ENCODE results near the gene BCR.

BCR gene

DNA sequence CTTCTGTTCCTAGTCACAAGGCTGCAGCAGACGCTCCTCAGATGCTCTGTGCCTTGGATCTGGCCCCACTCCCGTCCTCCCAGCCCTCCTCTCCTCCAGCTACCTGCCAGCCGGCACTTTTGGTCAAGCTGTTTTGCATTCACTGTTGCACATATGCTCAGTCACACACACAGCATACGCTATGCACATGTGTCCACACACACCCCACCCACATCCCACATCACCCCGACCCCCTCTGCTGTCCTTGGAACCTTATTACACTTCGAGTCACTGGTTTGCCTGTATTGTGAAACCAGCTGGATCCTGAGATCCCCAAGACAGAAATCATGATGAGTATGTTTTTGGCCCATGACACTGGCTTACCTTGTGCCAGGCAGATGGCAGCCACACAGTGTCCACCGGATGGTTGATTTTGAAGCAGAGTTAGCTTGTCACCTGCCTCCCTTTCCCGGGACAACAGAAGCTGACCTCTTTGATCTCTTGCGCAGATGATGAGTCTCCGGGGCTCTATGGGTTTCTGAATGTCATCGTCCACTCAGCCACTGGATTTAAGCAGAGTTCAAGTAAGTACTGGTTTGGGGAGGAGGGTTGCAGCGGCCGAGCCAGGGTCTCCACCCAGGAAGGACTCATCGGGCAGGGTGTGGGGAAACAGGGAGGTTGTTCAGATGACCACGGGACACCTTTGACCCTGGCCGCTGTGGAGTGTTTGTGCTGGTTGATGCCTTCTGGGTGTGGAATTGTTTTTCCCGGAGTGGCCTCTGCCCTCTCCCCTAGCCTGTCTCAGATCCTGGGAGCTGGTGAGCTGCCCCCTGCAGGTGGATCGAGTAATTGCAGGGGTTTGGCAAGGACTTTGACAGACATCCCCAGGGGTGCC, 109.8 kb downstream of the BCR start:
- Histone ChIP-seq H3K9me3 (ENCODE audit: control insufficient read depth, low read depth, low read length) (no peaks in the 10 kb centered on the region), H3K36me3 (ENCODE audit: control insufficient read depth, low read depth, low read length) (peaks cover 69% of the 10 kb centered on the region), H3K9ac (ENCODE audit: low read length) (no peak overlapping the region), H3K27me3 (ENCODE audit: control insufficient read depth, insufficient read depth, low read length) (no peaks in the 10 kb centered on the region), H3K4me1 (ENCODE audit: control insufficient read depth, low read depth, low read length) (no peaks in the 10 kb centered on the region), H3K4me3 (ENCODE audit: low read length) (no peak overlapping the region), H3K27ac (ENCODE audit: low read length) (no peak overlapping the region)

DNA sequence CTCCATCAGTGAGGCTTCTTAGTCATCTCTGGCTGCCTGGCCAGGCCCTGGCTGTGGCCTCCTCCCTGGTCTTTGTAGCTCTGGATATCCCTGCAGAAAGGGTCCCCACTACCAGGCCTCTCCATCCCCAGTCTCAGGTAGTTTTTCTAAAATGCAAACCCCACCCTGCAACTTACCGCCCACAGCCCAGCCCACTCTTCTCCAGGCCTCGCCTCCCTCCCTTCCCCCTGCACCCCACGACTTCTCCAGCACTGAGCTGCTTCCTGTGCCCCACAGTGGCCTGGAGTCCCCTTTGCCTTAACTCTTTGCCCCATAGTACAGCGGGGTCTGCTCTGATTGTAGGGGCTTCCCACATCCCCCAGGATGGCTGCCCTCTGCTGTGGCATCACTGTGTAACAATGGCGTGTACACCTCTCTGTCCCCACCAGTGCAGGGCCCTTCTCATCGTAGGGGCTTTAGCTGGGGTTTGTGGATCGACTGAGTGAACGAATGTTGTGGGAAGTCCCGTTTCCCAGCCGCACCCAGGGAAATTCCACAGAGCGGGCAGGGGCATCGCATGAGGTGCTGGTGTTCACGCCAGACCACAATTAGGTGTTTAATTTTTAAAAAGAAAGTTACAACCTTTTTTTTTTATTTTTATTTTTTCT, 111.6 kb downstream of the BCR start:
- no peaks in the 10 kb centered on the region for H3K4me1 ChIP-seq (ENCODE audit: control insufficient read depth, low read depth, low read length)
- no peak overlapping the region for H3K4me3 ChIP-seq (ENCODE audit: low read length)
- H3K9me3 ChIP-seq (ENCODE audit: control insufficient read depth, low read depth, low read length) = no peaks in the 10 kb centered on the region
- no peaks in the 10 kb centered on the region for H3K27me3 ChIP-seq (ENCODE audit: control insufficient read depth, insufficient read depth, low read length)
- H3K36me3 ChIP-seq (ENCODE audit: control insufficient read depth, low read depth, low read length) = peaks cover 66% of the 10 kb centered on the region
- no peak overlapping the region for H3K9ac ChIP-seq (ENCODE audit: low read length)
- H3K27ac ChIP-seq (ENCODE audit: low read length) = no peak overlapping the region

DNA sequence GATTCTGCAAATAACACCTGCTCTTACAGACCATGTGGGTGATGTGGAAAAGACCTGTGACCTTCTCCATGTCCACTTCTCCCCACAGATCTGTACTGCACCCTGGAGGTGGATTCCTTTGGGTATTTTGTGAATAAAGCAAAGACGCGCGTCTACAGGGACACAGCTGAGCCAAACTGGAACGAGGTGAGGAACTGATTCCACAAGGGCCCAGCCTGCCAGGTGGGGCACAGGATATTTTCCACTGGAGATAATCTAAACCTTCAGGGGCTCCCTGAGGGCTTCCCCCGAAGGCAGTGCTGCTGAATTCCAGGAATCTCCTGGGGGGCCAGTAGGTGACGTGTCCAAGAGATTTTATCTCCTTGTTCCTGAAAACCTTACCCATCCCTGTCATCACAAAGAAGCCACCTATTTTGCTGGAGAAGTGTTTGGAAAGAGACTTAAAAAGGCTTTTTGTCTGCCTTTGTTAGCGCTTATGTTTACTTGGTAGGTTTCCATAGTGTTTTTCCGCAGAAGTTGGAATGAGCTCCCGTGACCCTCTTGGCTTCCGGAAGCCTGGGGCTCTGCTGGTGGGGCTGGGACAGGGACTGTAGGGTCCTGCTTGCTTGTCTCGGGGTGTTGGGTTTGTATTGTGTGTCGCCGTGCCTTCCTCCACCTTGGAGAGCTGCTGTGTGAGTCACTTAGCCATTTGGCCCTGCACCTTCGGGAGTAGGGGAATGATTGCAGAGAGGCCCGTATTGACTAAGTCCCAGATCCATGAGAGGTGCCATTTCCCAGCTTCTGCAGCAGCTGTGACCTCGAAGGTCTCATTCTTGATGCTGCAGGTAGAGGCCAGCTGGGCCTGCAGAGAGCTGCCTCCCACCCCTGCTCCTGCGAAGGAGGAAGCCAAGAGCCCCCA, 112.4 kb downstream of the BCR start:
- H3K9me3 ChIP-seq (ENCODE audit: control insufficient read depth, low read depth, low read length) = no peaks in the 10 kb centered on the region
- H3K4me3 ChIP-seq (ENCODE audit: low read length) = no peak overlapping the region
- no peaks in the 10 kb centered on the region for H3K4me1 ChIP-seq (ENCODE audit: control insufficient read depth, low read depth, low read length)
- no peaks in the 10 kb centered on the region for H3K27me3 ChIP-seq (ENCODE audit: control insufficient read depth, insufficient read depth, low read length)
- H3K27ac ChIP-seq (ENCODE audit: low read length) = no peak overlapping the region
- no peak overlapping the region for H3K9ac ChIP-seq (ENCODE audit: low read length)
- peaks cover 68% of the 10 kb centered on the region for H3K36me3 ChIP-seq (ENCODE audit: control insufficient read depth, low read depth, low read length)

DNA sequence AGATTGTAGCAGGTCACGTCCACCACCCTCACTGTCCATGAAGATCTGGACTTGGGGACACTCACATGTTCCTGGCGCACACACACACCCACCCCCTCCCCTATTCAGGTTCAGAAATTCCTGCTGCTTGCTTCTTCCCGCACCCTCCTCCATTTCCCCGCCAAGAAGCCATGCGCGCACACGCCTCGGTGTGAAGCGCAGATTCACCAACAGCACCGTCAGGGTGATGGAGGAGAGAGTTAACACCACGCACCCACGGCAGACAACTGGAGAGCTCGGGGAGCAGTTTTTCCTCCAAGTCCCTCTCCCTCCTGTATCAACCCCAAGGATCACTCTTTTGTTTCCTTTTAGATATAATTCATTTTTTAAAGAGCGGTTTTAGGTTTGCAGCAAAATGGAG, 113.4 kb downstream of the BCR start:
- Histone ChIP-seq H3K27ac (ENCODE audit: low read length) (no peak overlapping the region), H3K27me3 (ENCODE audit: control insufficient read depth, insufficient read depth, low read length) (no peaks in the 10 kb centered on the region), H3K9me3 (ENCODE audit: control insufficient read depth, low read depth, low read length) (no peaks in the 10 kb centered on the region), H3K36me3 (ENCODE audit: control insufficient read depth, low read depth, low read length) (peaks cover 69% of the 10 kb centered on the region), H3K4me1 (ENCODE audit: control insufficient read depth, low read depth, low read length) (no peaks in the 10 kb centered on the region), H3K9ac (ENCODE audit: low read length) (no peak overlapping the region), H3K4me3 (ENCODE audit: low read length) (no peak overlapping the region)

DNA sequence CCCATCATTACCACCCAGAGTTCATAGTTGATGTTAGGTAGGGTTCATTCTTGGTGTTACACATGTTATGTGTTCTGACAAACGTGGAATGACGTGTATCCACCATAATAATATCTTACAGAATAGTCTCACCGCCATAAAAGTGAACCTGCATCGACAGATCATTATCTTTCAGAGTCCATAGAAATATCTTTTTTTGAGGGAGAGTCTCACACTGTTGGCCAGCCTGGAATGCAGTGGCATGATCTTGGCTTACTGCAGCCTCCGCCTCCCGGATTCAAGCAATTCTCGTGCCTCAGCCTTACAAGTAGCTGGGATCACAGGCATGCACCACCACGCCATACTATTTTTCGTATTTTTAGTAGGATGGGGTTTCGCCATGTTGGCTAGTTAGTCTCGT, 113.9 kb downstream of the BCR start:
- peaks cover 68% of the 10 kb centered on the region for H3K36me3 ChIP-seq (ENCODE audit: control insufficient read depth, low read depth, low read length)
- no peaks in the 10 kb centered on the region for H3K27me3 ChIP-seq (ENCODE audit: control insufficient read depth, insufficient read depth, low read length)
- H3K4me3 ChIP-seq (ENCODE audit: low read length) = no peak overlapping the region
- no peaks in the 10 kb centered on the region for H3K9me3 ChIP-seq (ENCODE audit: control insufficient read depth, low read depth, low read length)
- H3K27ac ChIP-seq (ENCODE audit: low read length) = no peak overlapping the region
- H3K9ac ChIP-seq (ENCODE audit: low read length) = no peak overlapping the region
- no peaks in the 10 kb centered on the region for H3K4me1 ChIP-seq (ENCODE audit: control insufficient read depth, low read depth, low read length)

DNA sequence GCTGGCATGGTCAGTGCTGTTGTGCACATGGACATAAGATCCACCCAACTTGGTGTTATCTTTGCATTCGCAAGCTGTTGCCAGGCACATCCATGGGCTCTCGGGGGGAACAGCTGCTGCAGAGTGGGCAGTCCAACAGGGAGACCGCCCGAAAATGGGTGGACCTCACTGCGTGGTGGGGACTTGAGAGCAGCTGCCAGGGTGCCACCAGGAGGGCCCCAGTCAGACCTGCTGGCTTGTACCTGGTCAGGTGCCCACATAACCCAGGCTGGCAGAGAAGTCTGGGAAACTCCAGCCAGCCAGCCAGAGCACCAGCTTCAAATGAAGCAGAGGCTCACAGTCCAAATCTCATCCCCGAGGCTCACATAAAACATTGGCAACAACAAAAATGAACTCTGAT, 120.2 kb downstream of the BCR start:
- peaks cover 28% of the 10 kb centered on the region for H3K36me3 ChIP-seq (ENCODE audit: control insufficient read depth, low read depth, low read length)
- H3K27me3 ChIP-seq (ENCODE audit: control insufficient read depth, insufficient read depth, low read length) = no peaks in the 10 kb centered on the region
- no peak overlapping the region for H3K27ac ChIP-seq (ENCODE audit: low read length)
- no peak overlapping the region for H3K4me3 ChIP-seq (ENCODE audit: low read length)
- H3K9me3 ChIP-seq (ENCODE audit: control insufficient read depth, low read depth, low read length) = no peaks in the 10 kb centered on the region
- no peaks in the 10 kb centered on the region for H3K4me1 ChIP-seq (ENCODE audit: control insufficient read depth, low read depth, low read length)
- H3K9ac ChIP-seq (ENCODE audit: low read length) = no peak overlapping the region

DNA sequence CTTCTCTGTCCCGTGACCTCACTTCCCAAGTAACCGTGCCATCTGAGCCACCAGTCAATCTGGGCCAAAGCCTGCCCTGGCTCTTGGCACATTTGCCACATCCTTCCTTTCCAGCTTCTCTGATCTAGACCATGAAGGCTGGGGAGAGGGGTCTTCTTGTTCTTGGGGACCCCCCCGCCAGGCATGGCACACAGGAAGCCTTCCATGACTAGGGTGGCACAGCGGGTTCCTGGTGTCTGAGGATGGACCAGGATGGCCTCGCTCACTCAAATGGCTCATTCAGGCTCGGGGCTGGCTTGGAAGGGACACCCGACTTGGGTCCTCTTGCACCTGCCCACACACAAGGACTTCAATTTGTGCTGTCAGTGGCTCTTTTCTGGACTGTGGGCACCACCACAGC, 121.3 kb downstream of the BCR start:
- Histone ChIP-seq H3K9me3 (ENCODE audit: control insufficient read depth, low read depth, low read length) (no peaks in the 10 kb centered on the region), H3K27me3 (ENCODE audit: control insufficient read depth, insufficient read depth, low read length) (no peaks in the 10 kb centered on the region), H3K27ac (ENCODE audit: low read length) (no peak overlapping the region), H3K4me3 (ENCODE audit: low read length) (no peak overlapping the region), H3K9ac (ENCODE audit: low read length) (no peak overlapping the region), H3K4me1 (ENCODE audit: control insufficient read depth, low read depth, low read length) (no peaks in the 10 kb centered on the region), H3K36me3 (ENCODE audit: control insufficient read depth, low read depth, low read length) (peaks cover 22% of the 10 kb centered on the region)

DNA sequence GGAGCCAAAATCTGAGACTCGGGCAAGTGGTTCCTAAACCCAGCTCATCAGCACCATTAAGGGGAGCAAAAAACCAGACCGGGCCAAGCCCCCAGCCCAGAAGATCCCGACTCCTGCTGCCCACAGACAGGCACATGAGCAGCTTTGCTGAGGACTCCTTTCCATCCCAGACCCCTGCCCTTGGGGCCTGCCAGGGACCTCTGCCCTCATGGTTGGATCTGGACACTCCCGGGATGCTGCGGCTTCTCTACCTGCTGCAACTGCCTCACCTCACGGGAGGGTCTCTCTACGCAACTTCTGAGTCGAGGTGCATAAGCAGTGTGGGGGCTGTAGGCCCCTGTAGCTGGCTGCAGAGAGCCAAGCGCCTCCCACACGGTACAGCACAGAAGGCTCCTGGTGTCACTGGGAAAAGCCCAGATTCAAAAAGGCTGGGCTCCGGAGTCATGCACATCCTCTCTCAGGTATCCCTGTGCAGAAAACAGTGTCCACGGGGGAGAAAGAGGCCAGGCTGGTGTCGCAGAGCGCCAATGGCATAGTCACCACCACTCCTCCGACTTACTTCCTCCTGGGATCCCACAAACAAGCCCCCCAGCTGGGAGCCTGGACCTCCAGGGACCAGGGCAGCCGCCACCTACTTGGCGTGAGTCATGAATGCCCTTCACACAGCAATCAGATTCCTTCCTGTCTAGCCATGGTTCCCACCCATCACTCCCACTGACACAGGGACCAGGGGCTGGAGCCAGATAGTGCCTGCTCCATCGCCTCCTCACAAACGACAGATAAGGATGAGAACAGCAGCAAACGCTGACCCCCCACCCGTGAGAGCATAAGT, 122.1 kb downstream of the BCR start:
- no peaks in the 10 kb centered on the region for H3K9me3 ChIP-seq (ENCODE audit: control insufficient read depth, low read depth, low read length)
- H3K36me3 ChIP-seq (ENCODE audit: control insufficient read depth, low read depth, low read length) = peaks cover 15% of the 10 kb centered on the region
- no peaks in the 10 kb centered on the region for H3K4me1 ChIP-seq (ENCODE audit: control insufficient read depth, low read depth, low read length)
- no peak overlapping the region for H3K9ac ChIP-seq (ENCODE audit: low read length)
- H3K27ac ChIP-seq (ENCODE audit: low read length) = no peak overlapping the region
- H3K4me3 ChIP-seq (ENCODE audit: low read length) = no peak overlapping the region
- H3K27me3 ChIP-seq (ENCODE audit: control insufficient read depth, insufficient read depth, low read length) = no peaks in the 10 kb centered on the region

DNA sequence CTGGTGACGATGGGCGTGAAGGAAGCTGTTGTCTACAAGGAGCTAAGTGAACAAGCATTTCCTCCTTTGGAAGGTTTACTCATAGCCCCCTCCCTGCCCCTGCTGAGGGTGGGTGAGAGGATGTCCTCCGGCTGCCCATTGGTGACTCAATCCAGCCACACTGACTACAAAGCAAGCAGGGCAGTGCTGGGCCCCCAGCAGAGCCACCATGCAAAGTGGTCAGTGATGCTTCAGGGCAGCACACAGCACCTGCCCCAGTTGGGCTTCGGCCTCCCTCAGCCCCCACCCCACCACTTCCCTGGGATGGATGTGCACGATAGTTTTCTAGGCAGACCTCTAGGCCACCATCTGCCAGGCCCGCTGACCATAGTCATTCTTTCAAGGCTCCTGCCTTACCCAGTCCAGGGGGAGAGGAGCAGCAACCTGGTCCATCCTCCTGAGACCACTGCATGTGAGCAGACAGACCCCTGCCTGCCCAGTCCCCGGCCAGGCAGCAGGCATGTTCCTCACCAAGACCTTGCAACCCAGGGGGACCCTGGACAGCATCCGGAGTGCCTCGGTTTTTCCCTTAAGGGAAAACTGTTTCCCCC, 125.1 kb downstream of the BCR start:
- no peaks in the 10 kb centered on the region for H3K9me3 ChIP-seq (ENCODE audit: control insufficient read depth, low read depth, low read length)
- H3K4me1 ChIP-seq (ENCODE audit: control insufficient read depth, low read depth, low read length) = no peaks in the 10 kb centered on the region
- no peak overlapping the region for H3K4me3 ChIP-seq (ENCODE audit: low read length)
- peaks cover 6% of the 10 kb centered on the region for H3K36me3 ChIP-seq (ENCODE audit: control insufficient read depth, low read depth, low read length)
- H3K9ac ChIP-seq (ENCODE audit: low read length) = no peak overlapping the region
- no peak overlapping the region for H3K27ac ChIP-seq (ENCODE audit: low read length)
- H3K27me3 ChIP-seq (ENCODE audit: control insufficient read depth, insufficient read depth, low read length) = no peaks in the 10 kb centered on the region

DNA sequence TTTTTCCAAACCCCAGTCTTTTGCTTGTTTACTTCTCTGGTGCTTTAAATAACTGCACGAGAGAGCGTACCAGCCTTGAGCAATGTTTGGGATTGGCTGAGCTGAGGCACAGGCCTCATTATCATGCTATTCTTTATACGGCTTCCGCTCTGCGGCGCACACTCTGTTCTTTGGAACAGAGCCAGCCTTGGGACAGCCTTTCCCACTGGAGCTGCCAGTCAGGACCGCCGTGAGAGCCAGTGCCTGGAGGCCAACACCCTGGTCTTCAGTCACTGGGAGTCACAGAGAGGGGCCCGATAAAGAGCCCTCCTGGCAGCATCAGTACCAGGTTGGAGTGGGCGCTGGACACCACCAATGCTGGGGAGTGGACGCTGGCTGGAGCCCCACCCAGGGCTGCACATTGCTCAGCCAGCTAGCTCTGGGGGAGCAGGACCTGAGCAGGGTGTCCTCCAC, 125.6 kb downstream of the BCR start:
- Histone ChIP-seq H3K27ac (ENCODE audit: low read length) (no peak overlapping the region), H3K4me1 (ENCODE audit: control insufficient read depth, low read depth, low read length) (no peaks in the 10 kb centered on the region), H3K27me3 (ENCODE audit: control insufficient read depth, insufficient read depth, low read length) (no peaks in the 10 kb centered on the region), H3K36me3 (ENCODE audit: control insufficient read depth, low read depth, low read length) (peaks cover 5% of the 10 kb centered on the region), H3K9ac (ENCODE audit: low read length) (no peak overlapping the region), H3K4me3 (ENCODE audit: low read length) (no peak overlapping the region), H3K9me3 (ENCODE audit: control insufficient read depth, low read depth, low read length) (no peaks in the 10 kb centered on the region)

All from iPS-18a (cell line).